ENCODE results near the gene ACSF3.

GRCh38 chr16:89070590-89070989 is 23.1 kb upstream of the ACSF3 start:
- no peak for TF ChIP-seq CTCF (tag by site-specific recombination; IDR thresholded peaks at IDR 0.05)
- no peak for TF ChIP-seq ZBTB7A (tag by site-specific recombination; IDR thresholded peaks at IDR 0.05; ENCODE audit: low read depth)
- no peak for TF ChIP-seq ZNF350 (tag by site-specific recombination; IDR thresholded peaks at IDR 0.05)
- TF ChIP-seq PRDM1 (tag by site-specific recombination; IDR thresholded peaks at IDR 0.05) = no peak
- no peak for TF ChIP-seq ZNF280D (tag by site-specific recombination; IDR thresholded peaks at IDR 0.05)
- no peak for TF ChIP-seq GFI1B (tag by site-specific recombination; IDR thresholded peaks at IDR 0.05)
- no peak for TF ChIP-seq ZNF596 (tag by site-specific recombination; IDR thresholded peaks at IDR 0.05)
- no peak for TF ChIP-seq ZIC2 (tag by site-specific recombination; IDR thresholded peaks at IDR 0.05)
- TF ChIP-seq ZNF510 (tag by site-specific recombination; IDR thresholded peaks at IDR 0.05; ENCODE audit: insufficient replicate concordance) = no peak
- TF ChIP-seq ZNF10 (tag by site-specific recombination; IDR thresholded peaks at IDR 0.05) = no peak
